Activated CD4-positive, alpha-beta T cell treated with anti-CD3 and anti-CD28 coated beads for 1 hour (primary cell): ENCODE measurements around the gene CROCC2.
"Not testable (repeated sequence)": the region's sequence is repeated elsewhere in the genome, so short reads cannot be mapped to it uniquely, and the experiment has no call there.

ENCODE experiments used
- DNase-seq: peaks from one replicate; pipeline ENCODE4 v3.0.0-alpha.2; 2020

CROCC2 gene

GRCh38 chr2:240972636-240973521, 66.7 kb downstream of the CROCC2 start:
- DNase-seq: no peak

DNA sequence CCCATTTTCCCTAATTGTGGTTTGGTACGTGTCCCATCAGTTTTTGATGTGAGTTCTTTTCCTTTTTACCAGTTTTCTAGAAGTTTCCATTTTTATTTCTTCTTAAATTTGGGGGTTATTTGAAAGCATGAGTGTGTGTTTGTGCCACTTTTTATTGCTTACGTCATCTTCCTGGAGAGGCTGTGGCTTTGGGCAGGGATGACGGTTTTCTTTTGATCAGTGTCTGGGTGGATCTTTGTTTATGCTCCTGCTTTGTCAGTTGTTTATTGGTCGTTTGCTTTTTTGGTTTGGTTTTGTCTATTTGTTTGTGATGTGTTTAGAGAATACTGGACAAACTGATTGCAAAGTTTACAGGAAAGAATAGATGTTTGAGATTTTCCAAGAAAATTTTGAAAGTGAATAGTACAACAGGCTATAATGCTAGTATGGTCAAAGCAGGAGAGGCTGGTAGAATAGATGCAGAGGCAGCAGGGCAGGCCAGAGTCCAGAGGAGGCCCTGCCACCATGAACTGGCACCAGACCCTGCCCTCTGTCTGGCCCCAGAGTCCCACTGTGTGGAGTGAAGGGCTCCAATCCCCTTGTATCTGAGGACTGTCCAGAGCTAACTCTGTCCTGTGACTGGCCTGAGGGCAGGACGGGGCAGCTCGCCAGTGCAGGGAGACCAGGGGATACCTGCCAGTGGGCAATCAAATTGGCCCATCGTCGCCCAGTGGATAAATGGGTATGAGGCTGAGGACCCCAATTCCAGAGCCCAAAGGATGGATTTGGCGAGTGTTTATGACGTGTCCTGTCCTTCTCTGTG, 68.8 kb downstream of the CROCC2 start:
- DNase-seq: no peak

GRCh38 chr2:240975903-240976302, 69.8 kb downstream of the CROCC2 start:
- not testable (repeated sequence) for DNase-seq

- no peak for DNase-seq
Observed at GRCh38 chr2:240981280-240981679, 75.1 kb downstream of the CROCC2 start.

DNA sequence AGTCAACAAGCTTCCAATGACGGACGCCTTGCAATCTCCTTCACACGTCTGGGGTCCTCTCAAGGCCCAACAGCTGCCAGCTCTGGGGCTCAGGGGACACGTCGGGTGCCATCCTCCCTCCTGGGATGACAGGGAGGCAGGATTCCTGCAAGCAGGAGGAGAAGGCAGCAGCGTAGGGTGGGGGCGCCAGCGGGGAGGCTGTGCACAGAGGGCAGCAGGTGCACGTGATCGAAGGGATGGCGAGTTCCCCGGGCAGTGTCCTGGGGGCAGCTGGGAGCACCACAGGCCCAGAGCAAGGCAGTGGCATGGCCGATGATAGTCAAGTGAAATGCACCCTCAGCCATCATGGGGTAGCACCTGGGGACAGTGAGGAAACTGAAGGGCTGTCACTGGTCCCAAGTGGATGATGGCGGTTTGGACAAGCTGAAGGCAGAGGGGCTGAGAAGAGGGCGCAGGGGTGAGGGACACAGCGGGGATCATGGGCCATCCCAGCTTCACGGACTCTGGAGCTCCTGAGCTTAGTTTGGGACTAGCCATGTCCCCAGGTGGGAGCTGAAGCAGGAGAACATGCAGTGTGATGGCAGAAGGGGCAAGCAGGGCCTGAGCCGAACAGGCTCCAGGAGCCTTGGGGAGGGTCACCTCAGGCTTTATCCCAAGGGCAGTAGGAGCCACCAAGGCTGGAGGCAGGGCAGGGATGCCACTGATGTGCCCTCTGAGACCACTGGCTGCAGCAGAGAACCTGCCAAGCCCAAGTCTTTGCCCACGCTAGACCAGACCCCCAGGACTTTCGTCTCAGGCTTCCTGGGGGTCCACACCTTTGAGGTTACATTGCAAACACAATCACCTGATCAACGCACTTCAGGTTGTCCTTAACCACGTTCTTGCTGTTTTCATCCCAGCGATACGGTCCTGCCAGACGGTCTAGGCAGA, 76.0 kb downstream of the CROCC2 start:
- no peak for DNase-seq

DNA sequence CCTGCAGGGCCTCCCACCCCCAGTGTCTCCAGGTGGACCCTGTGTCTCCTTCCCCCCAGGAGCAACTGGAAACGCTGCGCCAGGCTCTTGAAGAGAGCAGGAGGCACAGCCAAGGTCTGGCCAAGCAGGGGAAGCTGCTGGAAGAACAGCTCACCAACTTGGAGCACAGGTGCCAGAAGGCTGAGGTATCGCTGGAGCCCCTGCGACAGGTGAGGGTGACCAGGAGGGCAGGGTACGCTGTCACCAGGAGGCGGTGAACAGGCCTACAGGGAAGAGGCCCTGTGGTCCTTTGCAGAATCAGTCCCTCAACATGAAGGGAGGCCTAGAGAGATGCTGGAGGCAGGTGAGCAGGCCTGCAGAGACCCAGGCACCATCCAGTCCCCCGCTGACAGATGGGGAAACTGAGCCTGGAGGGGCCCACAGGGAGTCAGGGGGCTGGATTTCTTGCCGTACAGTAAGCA, 76.7 kb downstream of the CROCC2 start:
- DNase-seq: no peak

DNA sequence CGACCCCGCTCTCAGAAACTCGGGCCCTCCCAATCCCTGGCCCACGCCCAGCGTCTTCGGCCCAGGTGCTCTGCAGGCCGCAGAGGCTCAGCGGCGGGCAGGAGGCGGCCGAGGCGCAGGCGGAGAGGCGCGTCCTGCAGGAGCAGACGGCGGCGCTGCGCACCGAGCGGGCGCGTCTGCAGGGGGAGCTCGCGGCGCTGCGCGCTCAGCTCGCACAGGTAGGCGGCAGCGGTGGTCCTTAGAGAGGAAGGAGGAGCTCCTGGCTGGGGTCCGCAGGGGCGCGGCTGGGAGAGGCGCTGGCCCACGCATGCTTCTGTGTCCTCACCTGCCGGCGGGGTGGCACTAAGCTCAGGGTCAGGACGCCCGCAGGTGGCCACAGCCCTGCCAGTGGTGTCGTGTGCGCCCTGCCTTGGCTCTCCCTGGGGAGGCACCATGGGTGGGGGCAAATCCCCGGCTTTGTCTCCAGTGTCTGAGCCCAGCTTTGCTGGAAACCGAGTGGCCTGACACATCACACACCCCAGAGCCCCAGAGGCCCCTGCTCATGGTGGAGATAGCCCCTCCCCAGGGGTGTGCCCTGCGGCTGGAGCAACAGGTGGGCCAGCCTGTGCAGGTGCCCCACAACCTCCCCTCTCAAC, 77.3 kb downstream of the CROCC2 start:
- DNase-seq: no peak

- DNase-seq: no peak
Observed at GRCh38 chr2:240983996-240984498, 77.9 kb downstream of the CROCC2 start.

- DNase-seq: no peak
Observed at GRCh38 chr2:240985881-240986786, 80.0 kb downstream of the CROCC2 start.

DNA sequence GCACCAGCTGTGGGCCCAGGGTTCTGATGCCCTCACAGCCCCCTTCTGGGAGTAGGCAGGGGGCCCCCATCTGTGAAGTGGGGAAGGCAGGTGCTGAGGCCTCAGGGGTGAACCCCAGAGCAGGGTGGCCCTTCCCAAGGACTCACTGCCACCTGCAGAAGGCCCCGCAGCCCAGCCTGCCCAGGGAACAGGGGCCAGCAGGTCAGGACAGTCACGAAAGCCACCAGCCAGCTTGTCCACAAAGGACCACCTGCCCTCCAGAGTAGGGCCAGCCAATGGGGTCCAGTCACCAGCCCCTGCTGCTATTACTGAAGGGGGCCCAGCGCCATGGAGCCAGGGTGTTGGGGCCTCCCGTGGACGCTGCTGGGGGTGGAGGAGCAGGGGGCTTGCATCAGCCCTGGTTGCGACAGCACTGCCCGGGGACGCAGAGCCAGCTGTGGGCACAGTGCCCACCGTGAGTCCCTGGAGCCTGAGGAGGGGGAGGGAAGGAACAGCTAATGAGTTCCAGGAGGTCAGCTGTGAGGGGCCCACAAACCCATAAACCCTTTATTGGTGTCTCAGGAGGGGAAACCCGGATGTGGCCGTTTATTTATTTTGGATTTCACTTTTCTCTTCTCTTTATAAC, 80.8 kb downstream of the CROCC2 start:
- no peak for DNase-seq

GRCh38 chr2:240987588-240987987, 81.5 kb downstream of the CROCC2 start:
- DNase-seq: no peak

GRCh38 chr2:240988146-240988545, 82.0 kb downstream of the CROCC2 start:
- DNase-seq: no peak

- DNase-seq: no peak
Observed at GRCh38 chr2:240988571-240989271, 82.6 kb downstream of the CROCC2 start.

DNA sequence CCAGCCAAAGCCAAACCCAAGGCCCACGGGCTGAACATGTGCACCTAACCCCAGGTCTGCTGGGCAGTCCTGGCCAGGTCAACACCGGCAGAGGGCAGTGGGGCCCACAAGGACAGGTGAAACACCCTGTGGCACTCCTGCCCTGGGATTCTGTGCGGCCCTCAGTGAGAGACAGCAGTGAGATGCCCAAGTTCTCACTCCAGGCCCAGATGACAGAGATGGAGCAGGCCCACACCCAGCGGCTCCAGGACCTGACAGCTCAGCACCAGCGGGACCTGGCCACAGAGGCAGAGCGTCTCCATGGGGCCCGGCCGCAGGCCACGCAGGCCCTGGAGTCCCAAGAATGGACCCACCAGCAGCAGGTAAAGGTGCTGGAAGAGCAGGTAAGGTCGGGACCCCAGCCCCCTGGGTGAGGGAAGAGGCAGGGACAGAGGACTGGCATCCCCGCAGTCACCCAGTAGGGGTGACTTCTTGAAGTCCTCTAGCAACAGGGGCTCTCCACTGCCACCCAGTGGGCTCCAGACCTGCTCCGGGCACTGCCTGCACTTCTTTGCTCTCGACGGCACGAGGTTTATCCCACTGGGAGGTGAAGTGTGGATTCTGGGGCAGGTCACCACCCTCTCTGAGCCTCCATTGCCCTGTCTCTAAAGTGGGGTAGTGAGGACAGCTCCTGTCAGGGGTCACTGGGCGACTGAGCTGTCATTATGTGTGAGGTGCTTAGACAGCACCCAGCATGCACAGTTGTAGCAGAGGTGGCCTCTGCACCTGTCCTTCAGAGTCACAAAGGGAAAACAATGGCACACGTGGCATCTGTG, 83.5 kb downstream of the CROCC2 start:
- no peak for DNase-seq

GRCh38 chr2:240990266-240990529, 84.1 kb downstream of the CROCC2 start:
- no peak for DNase-seq

GRCh38 chr2:240990726-240991377, 84.7 kb downstream of the CROCC2 start:
- DNase-seq: no peak

DNA sequence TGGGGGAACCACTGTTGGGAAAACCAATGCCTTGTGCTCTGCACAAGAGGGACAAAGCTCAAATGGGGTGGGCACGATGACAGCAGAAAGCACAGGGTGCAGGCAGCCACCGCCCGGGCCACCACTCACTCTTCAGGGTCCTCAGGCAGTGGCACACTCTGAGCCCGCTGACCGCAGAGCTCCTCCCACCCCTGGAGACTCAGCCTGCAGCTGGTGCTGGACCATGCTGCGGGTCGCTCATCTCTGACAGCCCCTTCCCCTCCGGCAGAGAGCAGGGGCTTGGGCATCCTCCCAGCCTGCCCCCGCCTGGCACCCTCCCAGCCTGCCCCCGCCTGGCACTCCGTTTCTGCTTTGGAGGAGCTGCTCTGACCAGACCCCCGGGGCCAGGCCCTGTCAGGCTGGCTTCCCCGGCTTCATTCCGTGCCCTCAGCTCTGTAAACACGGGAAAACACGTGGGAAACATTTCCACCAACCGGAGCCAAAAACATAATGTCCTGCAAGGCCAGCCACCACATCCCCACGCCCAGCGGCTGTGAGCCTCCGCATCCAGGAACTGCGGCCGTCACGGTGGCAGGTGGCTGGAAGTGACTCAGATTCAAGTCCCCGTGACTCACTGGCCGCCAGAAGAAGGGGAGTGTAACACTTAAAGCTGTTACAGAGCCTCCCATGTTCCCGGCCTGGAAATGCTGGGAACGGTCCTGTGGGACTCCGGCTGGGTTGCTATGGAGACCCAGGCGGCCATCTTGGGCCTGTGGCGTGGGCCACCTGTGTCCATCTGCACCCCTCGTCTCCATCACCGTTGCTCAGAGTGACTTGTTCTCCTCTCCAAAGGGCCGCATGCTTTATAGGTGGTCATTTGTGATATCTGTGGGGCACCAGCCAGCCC, 85.5 kb downstream of the CROCC2 start:
- DNase-seq: no peak
